Loucy (cell line): ENCODE measurements around the gene TMEM86A.

Experiments
- EZH2phosphoT487 ChIP-seq: fragments of 200-600 bp; IDR thresholded peaks from 2 replicates; pipeline ENCODE4 v1.6.1; 2018; ENCODE audit warnings: antibody characterized with exemption, mild to moderate bottlenecking, moderate library complexity, borderline replicate concordance
- TF ChIP-seq, protein P1 (sequence below): fragments of 200-600 bp; sonication (generic); conservative IDR thresholded peaks from 2 replicates; pipeline ENCODE4 v1.5.1; 2014; ENCODE audit warnings: mild to moderate bottlenecking, antibody characterized with exemption, low read length

DNA sequence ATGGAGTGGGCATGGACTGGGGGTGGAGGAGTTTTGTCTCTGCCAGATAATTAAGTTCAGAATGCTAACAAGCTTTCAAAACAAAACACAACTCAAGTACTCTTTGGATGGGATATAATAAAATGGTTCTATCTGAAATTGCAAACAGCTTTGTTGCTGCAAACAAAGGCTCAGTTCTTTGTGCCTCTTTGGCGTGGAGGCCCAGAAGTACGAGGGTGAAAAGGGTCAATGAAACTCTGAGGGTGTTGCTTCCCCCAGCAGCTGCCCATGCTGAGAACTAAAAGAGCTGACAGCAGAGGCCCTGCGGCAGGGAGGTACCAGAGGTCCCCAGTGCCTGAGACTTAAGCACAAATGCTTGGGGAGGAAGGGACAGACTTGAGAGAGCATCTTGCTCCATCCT is 53.9 kb downstream of the TMEM86A start:
- TF ChIP-seq, protein P1, sequence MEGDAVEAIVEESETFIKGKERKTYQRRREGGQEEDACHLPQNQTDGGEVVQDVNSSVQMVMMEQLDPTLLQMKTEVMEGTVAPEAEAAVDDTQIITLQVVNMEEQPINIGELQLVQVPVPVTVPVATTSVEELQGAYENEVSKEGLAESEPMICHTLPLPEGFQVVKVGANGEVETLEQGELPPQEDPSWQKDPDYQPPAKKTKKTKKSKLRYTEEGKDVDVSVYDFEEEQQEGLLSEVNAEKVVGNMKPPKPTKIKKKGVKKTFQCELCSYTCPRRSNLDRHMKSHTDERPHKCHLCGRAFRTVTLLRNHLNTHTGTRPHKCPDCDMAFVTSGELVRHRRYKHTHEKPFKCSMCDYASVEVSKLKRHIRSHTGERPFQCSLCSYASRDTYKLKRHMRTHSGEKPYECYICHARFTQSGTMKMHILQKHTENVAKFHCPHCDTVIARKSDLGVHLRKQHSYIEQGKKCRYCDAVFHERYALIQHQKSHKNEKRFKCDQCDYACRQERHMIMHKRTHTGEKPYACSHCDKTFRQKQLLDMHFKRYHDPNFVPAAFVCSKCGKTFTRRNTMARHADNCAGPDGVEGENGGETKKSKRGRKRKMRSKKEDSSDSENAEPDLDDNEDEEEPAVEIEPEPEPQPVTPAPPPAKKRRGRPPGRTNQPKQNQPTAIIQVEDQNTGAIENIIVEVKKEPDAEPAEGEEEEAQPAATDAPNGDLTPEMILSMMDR: no peak
- TF ChIP-seq EZH2phosphoT487: no peak
